Activated T-helper 9 cell treated with anti-CD3 and anti-CD28 coated beads, Interleukin-2, amount 50 U/mL, for 16 hours (primary cell): ENCODE measurements around the gene QKI.

Source experiments
- DNase-seq: peaks from one replicate; pipeline ENCODE4 v3.0.0-alpha.2; 2020; ENCODE audit warnings: low read depth

QKI gene

DNA sequence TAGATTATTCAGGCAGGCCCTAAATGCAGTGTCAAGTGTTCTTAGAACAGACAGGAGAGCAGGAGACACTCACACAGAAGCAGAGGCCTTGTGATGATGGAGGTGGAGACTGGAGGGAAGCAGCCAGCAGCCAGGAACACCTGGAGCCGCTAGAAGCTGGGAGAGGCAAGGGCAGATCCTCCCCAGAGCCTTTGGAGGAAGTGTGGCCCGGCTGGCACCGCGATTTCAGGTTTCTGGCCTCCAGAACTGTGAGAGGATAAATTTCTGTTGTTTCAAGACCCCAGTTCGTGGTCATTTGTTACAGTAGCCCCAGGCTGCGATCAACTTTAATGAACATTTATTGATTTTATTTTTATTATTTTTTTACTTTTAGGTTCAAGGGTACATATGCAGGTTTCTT is 203.0 kb downstream of the QKI start:
- no peak for DNase-seq

DNA sequence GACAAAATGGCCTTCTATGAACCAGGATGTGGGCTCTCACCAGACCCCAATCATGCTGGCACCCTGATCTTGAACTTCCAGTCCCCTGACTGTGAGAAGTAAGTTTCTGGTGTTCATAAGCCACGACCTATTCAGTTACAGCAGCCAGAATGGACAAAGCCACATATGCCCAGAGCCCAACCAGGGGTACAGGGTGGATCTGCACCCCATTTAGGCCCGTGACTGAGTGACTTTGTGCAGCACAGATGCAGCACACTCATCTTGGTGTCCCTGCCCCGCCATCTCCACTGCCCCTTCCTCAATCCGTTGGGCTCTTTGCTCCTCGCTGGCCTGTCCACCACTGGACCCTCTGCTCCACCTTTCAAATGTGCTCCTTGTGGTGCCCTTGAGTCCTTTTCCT is 205.6 kb downstream of the QKI start:
- DNase-seq, result no peak

DNA sequence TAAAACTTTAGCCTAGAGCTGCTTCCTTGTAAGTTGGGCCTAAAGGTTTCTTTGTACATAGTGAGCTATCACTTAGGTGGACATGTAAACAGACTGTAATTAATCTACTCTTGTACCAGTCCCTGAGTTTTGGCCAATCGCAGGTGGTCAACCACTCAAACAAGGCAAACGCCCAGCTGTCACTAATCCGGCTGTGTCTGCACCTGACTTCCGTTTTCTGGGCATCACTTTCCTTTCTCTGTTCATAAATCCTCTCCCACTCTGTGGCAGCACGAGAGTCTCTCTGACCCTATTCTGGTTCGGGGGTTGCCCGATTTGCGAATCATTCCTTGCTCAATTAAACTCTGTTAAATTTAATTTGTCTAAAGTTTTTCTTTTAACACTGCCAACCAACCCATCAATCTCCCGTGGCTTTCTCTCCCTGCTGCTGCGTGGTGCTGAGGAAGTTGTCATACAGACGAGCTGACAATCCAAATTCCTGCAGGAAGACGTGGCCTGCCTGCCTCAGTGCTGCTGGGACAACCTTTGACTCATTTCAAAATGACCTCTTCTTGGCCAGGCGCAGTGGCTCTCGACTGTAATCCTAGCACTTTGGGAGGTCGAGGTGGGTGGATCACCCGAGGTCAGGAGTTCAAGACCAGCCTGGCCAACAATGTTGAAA is 206.3 kb downstream of the QKI start:
- no peak for DNase-seq

DNA sequence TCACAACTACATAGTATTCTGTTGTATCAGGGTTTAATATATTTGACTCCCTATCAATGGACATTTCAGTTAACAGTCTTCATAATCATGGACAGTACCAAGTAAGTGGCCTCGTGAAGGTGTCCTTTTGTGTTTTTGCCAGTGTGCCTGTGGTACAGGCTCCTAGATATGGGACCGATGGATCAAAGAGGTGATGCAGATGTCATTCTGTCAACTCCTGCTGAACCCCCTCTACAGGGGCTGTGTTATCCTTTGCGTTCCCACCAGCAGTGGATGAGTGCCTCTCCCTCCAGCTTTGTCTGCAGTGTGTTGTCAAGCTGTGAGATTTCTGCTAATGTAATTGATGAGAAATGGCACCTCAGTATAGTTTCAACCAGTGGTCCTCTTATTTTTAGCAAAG is 210.7 kb downstream of the QKI start:
- no peak for DNase-seq

DNA sequence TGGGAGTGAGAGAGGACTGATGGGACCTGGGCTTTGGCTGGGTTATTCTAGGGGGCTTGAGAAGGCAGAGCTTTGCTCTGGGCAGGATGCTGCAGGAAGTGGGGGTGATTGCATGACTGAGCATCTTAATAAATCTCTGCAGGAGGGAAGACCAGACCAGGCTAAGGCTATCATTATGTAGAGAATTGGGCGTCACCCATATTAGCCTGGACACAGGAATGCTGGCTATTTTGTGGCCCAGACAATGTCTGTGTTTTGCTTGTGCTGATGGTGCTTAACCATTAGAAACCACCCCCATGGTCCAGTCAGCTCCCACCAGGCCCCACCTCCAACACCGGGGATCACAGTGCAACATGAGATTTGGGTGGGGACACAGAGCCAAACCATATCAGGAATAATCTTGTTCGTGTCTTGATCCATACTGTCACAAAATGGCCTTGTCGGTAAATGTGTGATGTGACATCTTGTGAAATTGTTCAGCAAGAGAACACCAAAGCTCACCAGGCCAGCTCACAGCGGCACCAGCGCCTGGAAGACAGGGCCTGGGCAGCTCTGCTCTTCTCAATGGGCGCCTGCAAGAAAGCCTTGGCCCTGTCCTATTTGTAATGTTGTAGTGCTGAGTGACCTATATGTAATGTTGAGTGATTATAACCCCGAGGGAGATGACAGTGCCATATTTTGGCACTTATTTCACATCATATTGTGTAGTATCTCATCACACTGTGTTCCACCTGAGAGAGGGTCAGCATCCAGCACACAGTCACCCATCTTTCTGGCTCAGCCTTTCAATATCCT is 211.8 kb downstream of the QKI start:
- no peak for DNase-seq

DNA sequence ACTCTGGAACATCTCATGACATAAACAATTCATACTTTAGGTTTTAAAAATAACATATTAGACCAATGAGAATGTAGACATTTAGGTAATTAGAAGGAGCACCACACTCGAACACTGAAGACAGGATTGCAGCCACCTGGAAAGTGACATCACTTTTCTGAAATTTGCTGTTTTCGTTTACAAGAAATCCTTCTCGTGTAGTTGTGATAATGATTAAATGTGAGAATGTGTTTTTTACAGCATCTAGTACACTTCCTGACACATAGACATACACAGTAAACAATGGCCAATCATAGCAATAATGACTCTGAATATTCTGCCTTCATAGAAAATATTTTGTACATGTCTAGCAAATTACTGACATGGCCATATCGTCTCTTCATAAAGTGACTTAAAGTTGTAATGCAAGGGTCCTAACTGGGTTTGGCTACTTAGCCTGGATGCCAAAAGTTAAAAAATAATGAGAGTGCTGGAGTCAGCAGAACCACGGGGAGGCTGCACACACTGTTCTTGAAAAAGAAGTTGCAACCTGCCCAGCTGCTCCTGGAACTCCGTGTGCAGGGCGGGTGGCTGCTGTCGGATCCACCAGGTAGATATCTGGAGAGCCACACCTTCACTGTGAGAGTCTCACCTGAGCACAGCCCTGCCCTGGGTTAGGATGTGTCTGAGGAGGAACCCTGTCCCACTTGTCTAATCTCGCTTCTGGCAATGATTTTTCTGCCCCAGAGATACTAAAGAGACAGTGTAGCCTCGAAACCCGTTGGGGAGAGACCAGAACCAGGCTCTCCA is 212.9 kb downstream of the QKI start:
- no peak for DNase-seq
